ENCODE measurements around the gene SLC35F4. TPM values are rescaled to one million over a fixed set of nuclear protein-coding genes. Genes with fewer than 3 reads are reported as not detected.

Gene SLC35F4
- total RNA-seq, 1 donor from 2014 or later = not detected

DNA sequence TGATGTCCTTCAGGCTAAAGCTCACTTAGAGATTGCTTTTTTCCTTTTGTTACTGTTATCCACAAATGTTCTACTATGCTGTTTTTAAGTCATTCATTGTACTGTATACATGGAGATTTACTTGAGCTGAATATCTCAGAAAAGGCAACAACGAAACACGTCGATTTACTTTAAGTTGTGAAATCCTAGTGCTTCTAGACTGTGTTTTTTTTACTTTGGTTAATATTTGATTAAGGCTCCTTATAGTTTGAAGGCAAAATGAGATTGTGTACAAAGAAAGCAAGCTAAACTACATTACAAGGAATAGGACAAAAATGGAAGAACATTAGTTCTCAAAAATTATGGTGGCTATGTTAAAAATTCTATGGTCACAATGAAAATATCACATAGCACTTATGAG is 114.5 kb downstream of the SLC35F4 start:
- Histone ChIP-seq H3K36me3 (no peaks in the 10 kb centered on the region), H3K27ac (no peak overlapping the region), H3K27me3 (no peaks in the 10 kb centered on the region), H3K9me3 (no peaks in the 10 kb centered on the region), H3K4me3 (no peak overlapping the region), H3K4me1 (no peaks in the 10 kb centered on the region)
- intact Hi-C loops (cut with DNase I) = no loop called here
- TF ChIP-seq POLR2AphosphoS5 (IDR thresholded peaks at IDR 0.05; ENCODE audit: insufficient read depth in 1 of 2, low read depth in 1 of 2) (no peak), POLR2A (IDR thresholded peaks at IDR 0.05) (no peak)
- TF ChIP-seq, protein P1, sequence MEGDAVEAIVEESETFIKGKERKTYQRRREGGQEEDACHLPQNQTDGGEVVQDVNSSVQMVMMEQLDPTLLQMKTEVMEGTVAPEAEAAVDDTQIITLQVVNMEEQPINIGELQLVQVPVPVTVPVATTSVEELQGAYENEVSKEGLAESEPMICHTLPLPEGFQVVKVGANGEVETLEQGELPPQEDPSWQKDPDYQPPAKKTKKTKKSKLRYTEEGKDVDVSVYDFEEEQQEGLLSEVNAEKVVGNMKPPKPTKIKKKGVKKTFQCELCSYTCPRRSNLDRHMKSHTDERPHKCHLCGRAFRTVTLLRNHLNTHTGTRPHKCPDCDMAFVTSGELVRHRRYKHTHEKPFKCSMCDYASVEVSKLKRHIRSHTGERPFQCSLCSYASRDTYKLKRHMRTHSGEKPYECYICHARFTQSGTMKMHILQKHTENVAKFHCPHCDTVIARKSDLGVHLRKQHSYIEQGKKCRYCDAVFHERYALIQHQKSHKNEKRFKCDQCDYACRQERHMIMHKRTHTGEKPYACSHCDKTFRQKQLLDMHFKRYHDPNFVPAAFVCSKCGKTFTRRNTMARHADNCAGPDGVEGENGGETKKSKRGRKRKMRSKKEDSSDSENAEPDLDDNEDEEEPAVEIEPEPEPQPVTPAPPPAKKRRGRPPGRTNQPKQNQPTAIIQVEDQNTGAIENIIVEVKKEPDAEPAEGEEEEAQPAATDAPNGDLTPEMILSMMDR (IDR thresholded peaks at IDR 0.05) = no peak
- DNase-seq (ENCODE audit: extremely low spot score in 2 of 2) = no peak

DNA sequence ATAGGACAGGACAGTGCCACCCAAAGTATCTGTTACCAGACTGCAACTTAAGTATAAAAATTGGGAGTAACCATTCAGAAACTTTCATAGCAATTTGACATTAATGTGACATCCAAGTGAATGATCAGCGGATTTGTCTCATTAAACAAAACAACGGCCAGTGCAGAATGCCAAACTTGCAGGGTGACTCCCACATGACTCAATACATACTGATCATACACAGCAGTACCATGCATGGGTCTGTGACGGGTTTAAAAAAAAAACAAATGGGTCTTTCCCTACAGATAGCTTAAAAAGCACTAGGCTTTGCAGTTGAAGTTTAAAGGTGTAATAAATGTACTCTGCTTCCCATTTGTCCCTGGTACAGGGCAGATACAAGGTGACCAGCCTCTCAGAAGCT is 116.6 kb downstream of the SLC35F4 start:
- no peaks in the 10 kb centered on the region for H3K9me3 ChIP-seq
- H3K27ac ChIP-seq = no peak overlapping the region
- H3K4me3 ChIP-seq = no peak overlapping the region
- intact Hi-C loops (cut with DNase I) = no loop called here
- no peaks in the 10 kb centered on the region for H3K4me1 ChIP-seq
- no peaks in the 10 kb centered on the region for H3K27me3 ChIP-seq
- H3K36me3 ChIP-seq = no peaks in the 10 kb centered on the region
- TF ChIP-seq, protein P1 (IDR thresholded peaks at IDR 0.05) = no peak
- no peak for TF ChIP-seq POLR2AphosphoS5 (IDR thresholded peaks at IDR 0.05; ENCODE audit: insufficient read depth in 1 of 2, low read depth in 1 of 2)
- TF ChIP-seq POLR2A (IDR thresholded peaks at IDR 0.05) = no peak
- DNase-seq (ENCODE audit: extremely low spot score in 2 of 2) = no peak

DNA sequence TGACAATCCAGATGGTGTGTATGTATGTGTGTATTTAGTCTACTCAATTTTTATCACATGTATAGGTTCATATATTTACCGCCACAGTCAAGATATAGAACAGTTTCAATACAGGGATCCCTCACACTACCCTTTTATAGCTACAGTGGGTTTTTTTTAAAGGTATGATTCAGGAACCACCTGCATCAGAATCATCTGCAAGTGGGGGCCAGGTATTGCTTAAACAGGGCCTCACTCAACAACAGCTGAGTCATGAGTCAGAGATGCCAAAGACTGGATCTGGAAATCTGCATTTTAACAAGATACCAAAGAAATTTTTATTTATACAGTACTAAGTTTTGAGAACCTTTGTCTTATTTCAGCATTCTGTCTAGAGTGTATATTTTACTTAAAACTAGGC is 117.6 kb downstream of the SLC35F4 start:
- Histone ChIP-seq H3K9me3 (no peaks in the 10 kb centered on the region), H3K36me3 (no peaks in the 10 kb centered on the region), H3K4me3 (no peak overlapping the region), H3K4me1 (no peaks in the 10 kb centered on the region), H3K27me3 (no peaks in the 10 kb centered on the region), H3K27ac (no peak overlapping the region)
- intact Hi-C loops (cut with DNase I) = no loop called here
- no peak for TF ChIP-seq POLR2AphosphoS5 (IDR thresholded peaks at IDR 0.05; ENCODE audit: insufficient read depth in 1 of 2, low read depth in 1 of 2)
- TF ChIP-seq, protein P1 (IDR thresholded peaks at IDR 0.05) = no peak
- no peak for TF ChIP-seq POLR2A (IDR thresholded peaks at IDR 0.05)
- no peak for DNase-seq (ENCODE audit: extremely low spot score in 2 of 2)

DNA sequence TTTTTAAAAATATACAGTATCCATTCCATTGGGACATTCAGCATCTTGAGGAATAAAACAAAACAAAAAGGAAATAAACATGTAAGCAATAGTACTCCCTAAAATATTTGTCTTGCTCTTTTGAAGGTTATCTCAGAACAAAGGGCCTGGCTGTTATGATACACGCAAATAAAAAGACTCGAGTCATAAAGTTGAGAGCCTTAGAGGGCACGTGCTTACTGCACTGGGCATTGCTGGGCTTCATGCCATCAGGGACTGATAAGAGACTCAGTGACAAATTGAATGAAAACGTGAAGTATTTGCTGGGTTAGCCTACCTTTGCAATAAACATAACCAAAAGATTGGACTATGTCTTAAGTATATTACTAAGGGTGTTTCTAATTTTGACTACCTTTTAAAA is 118.9 kb downstream of the SLC35F4 start:
- Histone ChIP-seq H3K4me1 (no peaks in the 10 kb centered on the region), H3K27me3 (no peaks in the 10 kb centered on the region), H3K4me3 (no peak overlapping the region), H3K36me3 (no peaks in the 10 kb centered on the region), H3K27ac (no peak overlapping the region), H3K9me3 (no peaks in the 10 kb centered on the region)
- TF ChIP-seq POLR2AphosphoS5 (IDR thresholded peaks at IDR 0.05; ENCODE audit: insufficient read depth in 1 of 2, low read depth in 1 of 2) (no peak), POLR2A (IDR thresholded peaks at IDR 0.05) (no peak)
- TF ChIP-seq, protein P1 (IDR thresholded peaks at IDR 0.05) = no peak
- no peak for DNase-seq (ENCODE audit: extremely low spot score in 2 of 2)
- intact Hi-C loops (cut with DNase I) = no loop called here

DNA sequence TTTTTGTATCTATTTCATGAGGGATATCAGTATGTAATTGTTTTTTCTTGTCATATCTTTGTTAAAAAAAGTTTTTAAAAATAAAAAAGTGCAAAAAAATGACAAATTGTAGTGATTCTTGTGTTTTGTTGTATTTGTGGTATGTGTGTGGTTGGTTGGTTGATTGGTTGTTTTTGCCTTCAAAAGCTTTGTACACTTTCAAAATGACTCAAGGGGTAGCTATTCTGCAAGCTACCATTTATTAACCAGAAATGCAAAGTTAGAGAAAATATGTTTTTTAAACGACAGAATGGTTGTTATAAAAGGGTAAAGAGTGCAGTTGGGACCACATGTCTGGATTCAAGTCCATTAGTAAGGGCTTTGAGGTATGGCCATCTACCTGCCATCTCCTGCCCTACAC is 119.3 kb downstream of the SLC35F4 start:
- intact Hi-C loops (cut with DNase I) = no loop called here

More for the DNA sequence above, 119.3 kb downstream of the SLC35F4 start:
- H3K36me3 ChIP-seq = no peaks in the 10 kb centered on the region
- no peak for TF ChIP-seq POLR2AphosphoS5 (IDR thresholded peaks at IDR 0.05; ENCODE audit: insufficient read depth in 1 of 2, low read depth in 1 of 2)
- TF ChIP-seq, protein P1 (IDR thresholded peaks at IDR 0.05) = no peak
- no peak for TF ChIP-seq POLR2A (IDR thresholded peaks at IDR 0.05)
- no peaks in the 10 kb centered on the region for H3K4me1 ChIP-seq
- no peaks in the 10 kb centered on the region for H3K27me3 ChIP-seq
- H3K4me3 ChIP-seq = no peak overlapping the region
- no peak for DNase-seq (ENCODE audit: extremely low spot score in 2 of 2)
- no peaks in the 10 kb centered on the region for H3K9me3 ChIP-seq
- no peak overlapping the region for H3K27ac ChIP-seq

Measured in vagina (tissue), 2 donors.